ENCODE results near the gene DMRTC2.

The DMRTC2 gene

DNA sequence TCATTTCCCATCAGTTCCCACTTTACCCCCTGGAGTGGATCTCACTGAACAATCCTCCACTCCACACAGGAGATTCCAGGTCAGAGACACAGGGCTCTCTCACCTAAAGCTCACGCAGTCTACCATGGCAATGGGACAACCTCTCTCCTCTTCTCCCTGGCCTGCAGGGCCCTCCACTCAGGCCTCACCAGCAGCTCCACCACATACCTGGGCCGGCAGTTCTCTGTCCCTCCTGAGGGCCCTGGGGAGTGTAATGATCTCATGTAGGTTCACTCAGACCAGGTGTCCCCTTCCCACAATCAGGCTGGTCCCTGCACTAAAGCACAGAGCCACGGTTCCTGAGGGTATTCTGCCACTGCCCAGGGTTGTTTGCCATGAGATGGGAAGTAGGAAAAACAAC, 32.9 kb upstream of the DMRTC2 start:
- no peak overlapping the region for H3K9ac ChIP-seq (ENCODE audit: low read length)
- no peak overlapping the region for H3K4me3 ChIP-seq (ENCODE audit: low read depth in 1 of 2, low read length in 2 of 2)
- H3K4me1 ChIP-seq (ENCODE audit: insufficient read depth, low read length) = no peaks in the 10 kb centered on the region
- H3K36me3 ChIP-seq (ENCODE audit: insufficient read depth, low read length) = no peaks in the 10 kb centered on the region
- H3K27ac ChIP-seq (ENCODE audit: low read depth, low read length) = no peak overlapping the region
- H3K27me3 ChIP-seq (ENCODE audit: control insufficient read depth in 1 of 2, insufficient read depth in 2 of 2, low read length in 2 of 2) = peaks cover 0 to 4% of the 10 kb centered on the region in 2 donors
- H3K9me3 ChIP-seq (ENCODE audit: low read length) = no peaks in the 10 kb centered on the region

DNA sequence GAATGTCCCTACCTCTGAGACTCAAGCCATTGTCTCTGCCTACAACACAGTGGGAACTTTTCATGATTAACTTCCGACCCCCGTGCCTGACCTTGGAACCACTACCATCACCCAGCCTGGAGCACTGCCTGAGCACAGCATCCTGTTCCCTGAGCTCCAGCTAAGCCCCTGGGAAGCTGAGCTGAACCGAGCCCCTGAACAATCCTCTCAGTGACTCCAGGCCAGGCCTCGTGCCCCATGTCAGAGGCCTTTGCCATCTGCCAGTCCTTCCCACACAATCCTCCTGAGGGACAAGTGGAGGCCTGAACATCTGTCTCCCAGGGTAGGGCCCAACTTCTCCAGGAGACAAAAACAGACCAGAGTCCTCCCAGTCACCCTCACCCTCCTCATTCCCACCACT, 30.9 kb upstream of the DMRTC2 start:
- no peak overlapping the region for H3K9ac ChIP-seq (ENCODE audit: low read length)
- peaks cover 0 to 4% of the 10 kb centered on the region in 2 donors for H3K27me3 ChIP-seq (ENCODE audit: control insufficient read depth in 1 of 2, insufficient read depth in 2 of 2, low read length in 2 of 2)
- no peak overlapping the region for H3K27ac ChIP-seq (ENCODE audit: low read depth, low read length)

DNA sequence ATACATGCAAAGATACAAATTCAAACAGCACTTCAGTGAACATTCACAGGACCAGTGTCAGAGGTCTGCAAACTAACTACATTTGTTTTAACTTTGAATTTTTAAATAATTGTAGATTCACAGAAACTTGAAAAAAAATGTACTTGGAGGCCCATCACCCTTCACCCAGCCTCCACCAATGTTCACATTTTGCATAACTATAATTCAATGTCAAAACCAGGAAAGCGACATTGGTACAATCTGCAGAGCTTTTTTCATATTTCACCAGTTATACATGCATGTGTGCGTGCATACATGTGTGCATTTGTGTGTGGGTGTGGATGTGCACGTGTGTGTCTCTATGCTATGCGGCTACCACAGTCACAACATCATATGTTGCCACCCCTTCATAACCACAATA, 29.5 kb upstream of the DMRTC2 start:
- Histone ChIP-seq H3K4me1 (ENCODE audit: insufficient read depth, low read length) (no peaks in the 10 kb centered on the region), H3K9ac (ENCODE audit: low read length) (no peak overlapping the region), H3K27ac (ENCODE audit: low read depth, low read length) (no peak overlapping the region), H3K9me3 (ENCODE audit: low read length) (no peaks in the 10 kb centered on the region), H3K27me3 (ENCODE audit: control insufficient read depth in 1 of 2, insufficient read depth in 2 of 2, low read length in 2 of 2) (peaks cover 0 to 3% of the 10 kb centered on the region in 2 donors), H3K36me3 (ENCODE audit: insufficient read depth, low read length) (no peaks in the 10 kb centered on the region), H3K4me3 (ENCODE audit: low read depth in 1 of 2, low read length in 2 of 2) (no peak overlapping the region)

More for the DNA sequence above, 30.9 kb upstream of the DMRTC2 start:
- H3K4me3 ChIP-seq (ENCODE audit: low read depth in 1 of 2, low read length in 2 of 2) = no peak overlapping the region
- no peaks in the 10 kb centered on the region for H3K9me3 ChIP-seq (ENCODE audit: low read length)
- no peaks in the 10 kb centered on the region for H3K4me1 ChIP-seq (ENCODE audit: insufficient read depth, low read length)
- H3K36me3 ChIP-seq (ENCODE audit: insufficient read depth, low read length) = no peaks in the 10 kb centered on the region

DNA sequence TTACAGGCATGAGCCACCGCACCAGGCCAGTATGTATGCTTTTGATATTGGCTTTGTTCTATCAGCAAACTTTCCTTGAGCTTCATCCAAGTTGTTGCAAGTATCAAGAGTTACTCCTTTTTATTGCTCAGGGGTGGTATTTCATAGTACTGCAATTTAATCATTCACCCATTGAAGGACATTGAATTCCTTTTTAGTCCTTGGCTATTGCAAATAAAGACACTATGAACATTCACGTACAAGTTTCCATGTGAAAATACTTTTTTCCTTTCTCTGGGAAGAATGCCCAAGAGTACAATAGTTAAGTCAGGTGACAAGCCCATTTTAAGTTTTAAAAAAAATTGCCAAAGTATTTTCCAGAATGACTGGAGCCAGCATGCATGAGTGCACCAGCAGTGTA, 28.1 kb upstream of the DMRTC2 start:
- Histone ChIP-seq H3K27me3 (ENCODE audit: control insufficient read depth in 1 of 2, insufficient read depth in 2 of 2, low read length in 2 of 2) (no peaks in the 10 kb centered on the region), H3K9me3 (ENCODE audit: low read length) (no peaks in the 10 kb centered on the region), H3K27ac (ENCODE audit: low read depth, low read length) (no peak overlapping the region), H3K4me3 (ENCODE audit: low read depth in 1 of 2, low read length in 2 of 2) (no peak overlapping the region), H3K4me1 (ENCODE audit: insufficient read depth, low read length) (no peaks in the 10 kb centered on the region), H3K9ac (ENCODE audit: low read length) (no peak overlapping the region), H3K36me3 (ENCODE audit: insufficient read depth, low read length) (no peaks in the 10 kb centered on the region)

DNA sequence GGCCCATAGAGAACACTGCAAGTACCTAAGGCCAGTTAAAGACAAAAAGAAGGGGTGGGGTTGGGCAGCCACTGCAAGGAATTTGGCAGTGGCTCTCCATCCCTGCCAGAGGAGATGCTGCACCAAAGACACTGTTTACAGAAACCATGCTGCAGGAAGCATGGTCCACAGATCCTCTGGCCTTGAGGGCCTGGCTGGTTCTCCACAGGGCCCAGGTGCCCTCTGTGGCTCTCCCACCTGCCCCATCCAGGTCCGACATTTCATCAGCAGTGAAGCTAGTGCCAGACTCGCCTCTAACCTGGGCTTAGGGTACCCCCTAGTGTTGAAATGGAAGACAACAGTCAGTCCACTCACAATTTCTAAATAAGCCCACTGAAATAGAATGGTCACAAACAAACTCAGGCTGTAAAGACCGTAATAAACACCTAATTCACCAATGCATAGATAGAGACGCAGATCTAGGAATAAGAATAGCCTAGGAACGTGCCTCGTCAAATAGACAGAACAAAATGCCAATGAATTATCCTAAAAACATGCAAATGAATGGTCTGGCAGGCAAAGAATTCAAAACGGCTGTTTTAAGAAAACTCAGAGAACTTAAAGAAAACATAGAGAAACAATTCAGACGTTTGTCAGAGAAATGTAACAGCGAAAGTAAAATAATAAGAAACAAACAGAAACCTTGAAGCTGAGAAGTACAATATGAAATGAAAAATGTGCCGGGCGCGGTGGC, 23.7 kb upstream of the DMRTC2 start:
- H3K36me3 ChIP-seq (ENCODE audit: insufficient read depth, low read length) = no peaks in the 10 kb centered on the region
- no peak overlapping the region for H3K27ac ChIP-seq (ENCODE audit: low read depth, low read length)
- H3K4me1 ChIP-seq (ENCODE audit: insufficient read depth, low read length) = no peaks in the 10 kb centered on the region

DNA sequence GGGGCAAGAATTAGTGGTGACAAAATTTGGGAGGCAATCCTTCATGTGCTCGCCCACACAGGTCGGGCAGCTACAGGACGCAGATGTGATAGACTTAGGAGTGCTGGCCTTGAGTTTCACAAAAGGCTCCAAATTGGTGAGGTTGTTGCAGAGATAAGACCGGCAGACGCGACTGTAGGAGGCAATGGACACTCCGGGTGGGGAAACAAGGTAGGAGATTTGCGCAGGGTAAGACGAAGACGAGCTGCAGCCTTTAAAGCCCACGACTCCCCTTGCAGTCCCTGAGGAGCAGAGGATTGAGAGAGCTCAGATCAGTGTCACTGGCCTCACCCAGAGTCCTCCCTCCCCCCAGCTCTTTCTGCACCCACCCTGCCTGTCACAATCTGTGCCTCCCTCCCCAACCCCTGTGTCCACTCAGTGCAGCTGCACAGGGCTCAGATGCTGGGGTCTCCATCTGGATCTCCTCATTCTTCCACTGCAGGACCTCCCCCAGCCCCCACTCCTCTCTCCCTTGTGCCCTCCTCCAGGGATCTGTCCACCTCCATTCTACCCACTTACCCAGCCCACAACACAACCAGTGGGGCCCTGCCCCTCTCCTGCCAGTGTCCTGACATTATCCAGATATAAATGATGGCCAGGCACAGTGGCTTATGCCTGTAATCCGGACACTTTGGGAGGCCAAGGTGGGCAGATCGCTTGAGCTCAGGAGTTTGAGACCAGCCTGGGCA, 6.7 kb upstream of the DMRTC2 start:
- H3K27ac ChIP-seq (ENCODE audit: low read depth, low read length) = no peak overlapping the region
- H3K27me3 ChIP-seq (ENCODE audit: control insufficient read depth in 1 of 2, insufficient read depth in 2 of 2, low read length in 2 of 2) = peaks cover 4 to 10% of the 10 kb centered on the region in 2 donors
- H3K4me3 ChIP-seq (ENCODE audit: low read depth in 1 of 2, low read length in 2 of 2) = no peak overlapping the region
- no peaks in the 10 kb centered on the region for H3K36me3 ChIP-seq (ENCODE audit: insufficient read depth, low read length)
- H3K9me3 ChIP-seq (ENCODE audit: low read length) = no peaks in the 10 kb centered on the region
- H3K4me1 ChIP-seq (ENCODE audit: insufficient read depth, low read length) = no peaks in the 10 kb centered on the region
- no peak overlapping the region for H3K9ac ChIP-seq (ENCODE audit: low read length)

More for the DNA sequence above, 23.7 kb upstream of the DMRTC2 start:
- no peaks in the 10 kb centered on the region for H3K27me3 ChIP-seq (ENCODE audit: control insufficient read depth in 1 of 2, insufficient read depth in 2 of 2, low read length in 2 of 2)
- H3K9ac ChIP-seq (ENCODE audit: low read length) = no peak overlapping the region
- no peaks in the 10 kb centered on the region for H3K9me3 ChIP-seq (ENCODE audit: low read length)
- no peak overlapping the region for H3K4me3 ChIP-seq (ENCODE audit: low read depth in 1 of 2, low read length in 2 of 2)

DNA sequence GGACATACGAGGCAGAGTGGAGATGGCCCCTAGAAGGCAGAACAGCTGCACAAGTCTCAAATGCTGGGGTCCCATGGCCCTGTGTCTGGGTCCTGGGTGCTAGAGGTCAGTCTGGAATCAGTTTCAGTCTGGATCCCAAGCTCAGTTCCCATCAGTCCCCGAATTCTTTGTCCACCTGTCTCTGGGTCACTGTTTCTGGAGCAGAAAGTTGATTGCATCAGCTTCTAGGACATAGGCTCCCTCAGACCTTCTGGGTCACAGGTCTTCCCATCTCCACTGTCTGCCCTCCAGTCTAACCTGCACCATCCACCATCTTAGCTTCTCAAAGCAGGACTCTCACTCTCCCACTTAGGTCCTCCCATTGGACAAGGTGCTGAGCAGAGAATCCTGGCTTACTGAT, 5.6 kb upstream of the DMRTC2 start:
- Histone ChIP-seq H3K27ac (ENCODE audit: low read depth, low read length) (no peak overlapping the region), H3K27me3 (ENCODE audit: control insufficient read depth in 1 of 2, insufficient read depth in 2 of 2, low read length in 2 of 2) (peaks cover 4 to 10% of the 10 kb centered on the region in 2 donors), H3K36me3 (ENCODE audit: insufficient read depth, low read length) (no peaks in the 10 kb centered on the region), H3K9ac (ENCODE audit: low read length) (no peak overlapping the region), H3K4me3 (ENCODE audit: low read depth in 1 of 2, low read length in 2 of 2) (no peak overlapping the region), H3K9me3 (ENCODE audit: low read length) (no peaks in the 10 kb centered on the region), H3K4me1 (ENCODE audit: insufficient read depth, low read length) (no peaks in the 10 kb centered on the region)

DNA sequence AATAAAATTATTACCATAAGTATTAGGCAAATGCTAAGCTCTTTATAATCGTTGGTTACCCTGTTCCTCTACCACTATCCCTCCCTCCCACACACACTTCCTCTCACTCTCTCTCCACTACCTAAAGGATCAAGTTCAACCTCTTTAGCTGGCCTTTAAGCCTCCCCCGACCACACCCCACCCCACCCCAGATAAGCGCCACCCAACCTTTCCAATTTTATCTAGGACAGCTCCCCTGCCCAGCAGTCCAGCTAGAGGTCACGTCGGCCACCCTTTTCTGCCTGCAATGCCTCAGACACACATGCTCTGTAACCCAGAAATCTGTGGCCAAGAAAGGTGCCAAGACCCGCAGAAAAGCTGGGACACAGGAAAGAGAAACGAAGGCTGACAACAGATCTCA, 1.5 kb upstream of the DMRTC2 start:
- H3K4me1 ChIP-seq (ENCODE audit: insufficient read depth, low read length) = no peaks in the 10 kb centered on the region
- H3K27ac ChIP-seq (ENCODE audit: low read depth, low read length) = no peak overlapping the region
- H3K4me3 ChIP-seq (ENCODE audit: low read depth in 1 of 2, low read length in 2 of 2) = no peak overlapping the region
- H3K36me3 ChIP-seq (ENCODE audit: insufficient read depth, low read length) = no peaks in the 10 kb centered on the region
- H3K9me3 ChIP-seq (ENCODE audit: low read length) = no peaks in the 10 kb centered on the region
- peaks cover 0 to under 1% of the 10 kb centered on the region in 2 donors for H3K27me3 ChIP-seq (ENCODE audit: control insufficient read depth in 1 of 2, insufficient read depth in 2 of 2, low read length in 2 of 2)
- H3K9ac ChIP-seq (ENCODE audit: low read length) = no peak overlapping the region

GRCh38 chr19:41844601-41845000, 241 bp upstream of the DMRTC2 start, which contains the start of gene LYPD4:
Gene LYPD4 (minus strand): TSS chr19:41844683. CDS start chr19:41839285, 5,398 bp downstream.
- Histone ChIP-seq H3K4me3 (ENCODE audit: low read depth in 1 of 2, low read length in 2 of 2) (no peak within 1 kb of the TSS), H3K27me3 (ENCODE audit: control insufficient read depth in 1 of 2, insufficient read depth in 2 of 2, low read length in 2 of 2) (no peaks in the 10 kb centered on the region), H3K27ac (ENCODE audit: low read depth, low read length) (no peak within 1 kb of the TSS), H3K9me3 (ENCODE audit: low read length) (no peaks in the 10 kb centered on the region), H3K9ac (ENCODE audit: low read length) (no peak within 1 kb of the TSS), H3K36me3 (ENCODE audit: insufficient read depth, low read length) (no peaks in the 10 kb centered on the region), H3K4me1 (ENCODE audit: insufficient read depth, low read length) (no peaks in the 10 kb centered on the region)

DNA sequence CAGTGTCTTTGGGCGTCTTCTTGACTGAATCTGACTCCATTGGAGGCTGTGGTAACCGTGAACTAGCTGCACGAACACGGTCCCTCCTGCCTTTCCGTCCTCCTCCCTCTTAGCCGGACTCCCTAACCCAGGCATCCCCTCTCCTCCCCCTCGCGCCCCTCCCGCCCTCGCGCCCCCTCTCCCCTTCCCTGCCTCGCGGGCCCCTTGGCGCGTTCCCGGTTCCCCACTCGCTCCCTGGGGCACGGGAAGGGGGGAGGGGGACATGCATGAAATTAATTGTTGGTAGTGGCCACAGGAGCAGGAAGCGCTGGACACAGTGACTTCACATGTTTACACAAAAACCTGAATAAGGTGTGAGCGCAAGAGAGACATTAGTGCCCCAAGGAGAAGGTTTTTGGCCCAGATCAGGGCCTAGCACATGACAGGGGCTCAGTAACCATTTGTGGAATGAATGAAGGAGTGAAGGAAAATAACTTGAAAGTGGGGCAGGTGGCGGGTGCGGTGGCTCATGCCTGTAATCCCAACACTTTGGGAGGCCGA, 279 bp downstream of the DMRTC2 start:
- H3K27ac ChIP-seq (ENCODE audit: low read depth, low read length) = no peak overlapping the region
- no peaks in the 10 kb centered on the region for H3K27me3 ChIP-seq (ENCODE audit: control insufficient read depth in 1 of 2, insufficient read depth in 2 of 2, low read length in 2 of 2)
- no peak overlapping the region for H3K9ac ChIP-seq (ENCODE audit: low read length)
- H3K4me1 ChIP-seq (ENCODE audit: insufficient read depth, low read length) = no peaks in the 10 kb centered on the region
- H3K9me3 ChIP-seq (ENCODE audit: low read length) = no peaks in the 10 kb centered on the region
- no peak overlapping the region for H3K4me3 ChIP-seq (ENCODE audit: low read depth in 1 of 2, low read length in 2 of 2)
- no peaks in the 10 kb centered on the region for H3K36me3 ChIP-seq (ENCODE audit: insufficient read depth, low read length)

DNA sequence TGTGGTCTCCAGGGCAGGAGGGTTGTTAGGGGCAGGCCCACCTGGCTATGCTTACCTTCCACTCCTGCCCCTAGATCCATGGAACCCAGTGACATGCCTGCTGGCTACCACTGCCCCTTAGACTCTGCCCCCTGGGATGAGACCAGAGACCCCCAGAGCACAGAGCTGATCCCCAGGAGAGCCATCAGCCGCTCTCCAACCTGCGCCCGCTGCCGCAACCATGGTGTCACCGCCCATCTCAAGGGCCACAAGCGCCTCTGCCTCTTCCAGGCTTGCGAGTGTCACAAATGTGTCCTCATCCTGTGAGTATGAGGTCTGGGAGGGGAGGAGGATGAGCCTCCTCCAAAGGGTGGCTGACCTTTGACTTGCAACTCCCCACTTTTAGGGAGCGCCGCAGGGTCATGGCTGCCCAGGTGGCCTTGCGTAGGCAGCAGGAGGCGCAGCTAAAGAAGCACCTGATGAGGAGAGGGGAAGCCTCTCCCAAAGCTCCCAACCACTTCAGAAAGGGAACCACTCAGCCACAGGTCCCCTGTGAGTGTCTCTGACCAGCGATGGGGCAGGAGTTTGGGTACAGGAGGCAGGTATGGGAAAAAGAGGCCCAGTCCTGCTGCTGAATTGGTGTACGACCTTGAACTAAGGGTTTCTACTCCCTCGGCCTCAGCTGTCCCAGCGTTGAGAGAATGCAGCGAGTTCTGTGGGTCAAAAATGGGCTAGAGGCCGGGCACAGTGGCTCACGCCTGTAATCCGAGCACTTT, 2.7 kb downstream of the DMRTC2 start:
- Histone ChIP-seq H3K27me3 (ENCODE audit: control insufficient read depth in 1 of 2, insufficient read depth in 2 of 2, low read length in 2 of 2) (peaks cover 0 to 5% of the 10 kb centered on the region in 2 donors), H3K27ac (ENCODE audit: low read depth, low read length) (no peak overlapping the region), H3K9me3 (ENCODE audit: low read length) (no peaks in the 10 kb centered on the region), H3K36me3 (ENCODE audit: insufficient read depth, low read length) (no peaks in the 10 kb centered on the region), H3K4me3 (ENCODE audit: low read depth in 1 of 2, low read length in 2 of 2) (no peak overlapping the region), H3K4me1 (ENCODE audit: insufficient read depth, low read length) (no peaks in the 10 kb centered on the region), H3K9ac (ENCODE audit: low read length) (no peak overlapping the region)
